Effector CD4-positive, alpha-beta T cell (primary cell): ENCODE results near the gene OR2T8. TPM values are rescaled to one million over a fixed set of nuclear protein-coding genes. Genes with fewer than 3 reads are reported as not detected.

Experiments
- DNase-seq: peaks from one replicate; pipeline ENCODE4 v3.0.0-alpha.2; 2020
- total RNA-seq: gene quantifications from one replicate; lab custom pipeline; 2026; lab: John Stamatoyannopoulos, UW

OR2T8 gene
- total RNA-seq, result not detected

- no peak for DNase-seq
Observed at GRCh38 chr1:247919952-247920351, at the start of gene OR2T8. OR2T8 (plus strand) TSS chr1:247920252; CDS start chr1:247921018, 766 bp downstream.

- DNase-seq, result no peak
Observed at GRCh38 chr1:247883346-247883745, 36.7 kb upstream of the OR2T8 start.

GRCh38 chr1:247884797-247885413 lies 35.1 kb upstream of the OR2T8 start:
- no peak for DNase-seq

- no peak for DNase-seq
Observed at GRCh38 chr1:247895163-247895637, 24.9 kb upstream of the OR2T8 start, which contains the start of gene OR2W3. OR2W3 (plus strand) TSS chr1:247895587; CDS start chr1:247895587, 0 bp downstream.

GRCh38 chr1:247895976-247896375 lies 24.1 kb upstream of the OR2T8 start:
- DNase-seq, result no peak

GRCh38 chr1:247904122-247904521 lies 15.9 kb upstream of the OR2T8 start:
- no peak for DNase-seq

GRCh38 chr1:247905181-247905580 lies 14.9 kb upstream of the OR2T8 start:
- no peak for DNase-seq

- no peak for DNase-seq
Observed at GRCh38 chr1:247905910-247906503, 14.0 kb upstream of the OR2T8 start.

GRCh38 chr1:247906504-247907047 lies 13.5 kb upstream of the OR2T8 start:
- DNase-seq, result no peak

GRCh38 chr1:247908766-247909165 lies 11.3 kb upstream of the OR2T8 start:
- no peak for DNase-seq

- DNase-seq, result no peak
Observed at GRCh38 chr1:247913786-247914185, 6.3 kb upstream of the OR2T8 start.

GRCh38 chr1:247914941-247915662 lies 5.0 kb upstream of the OR2T8 start:
- no peak for DNase-seq

- DNase-seq, result no peak
Observed at GRCh38 chr1:247923941-247924340, 3.9 kb downstream of the OR2T8 start.

- DNase-seq, result no peak
Observed at GRCh38 chr1:247924868-247925267, 4.8 kb downstream of the OR2T8 start, which contains the start of gene OR2AJ1. OR2AJ1 (plus strand) TSS chr1:247924889; CDS start chr1:247933769, 8,880 bp downstream.

- DNase-seq, result no peak
Observed at GRCh38 chr1:247933989-247934388, 13.9 kb downstream of the OR2T8 start.

GRCh38 chr1:247935781-247936180 lies 15.7 kb downstream of the OR2T8 start:
- DNase-seq, result no peak

GRCh38 chr1:247936415-247936814 lies 16.4 kb downstream of the OR2T8 start:
- no peak for DNase-seq

- DNase-seq, result peak; percentile 46
Observed at GRCh38 chr1:247936965-247937734, 17.1 kb downstream of the OR2T8 start.

GRCh38 chr1:247942624-247943023 lies 22.6 kb downstream of the OR2T8 start:
- no peak for DNase-seq

GRCh38 chr1:247948558-247948957 lies 28.5 kb downstream of the OR2T8 start, which contains the start of gene OR2L8:
OR2L8 (plus strand) TSS chr1:247948858; CDS start chr1:247948858, 0 bp downstream.
- no peak for DNase-seq

GRCh38 chr1:247953408-247953807 lies 33.4 kb downstream of the OR2T8 start:
- DNase-seq, result no peak

- DNase-seq, result no peak
Observed at GRCh38 chr1:247961791-247962190, 41.7 kb downstream of the OR2T8 start.
